Raji (cell line): ENCODE data around the gene BEX4.

Source experiments
- POLR2A ChIP-seq: IDR thresholded peaks from 2 replicates; pipeline ENCODE4 v1.6.1; 2011; ENCODE audit warnings: low read depth, low read length, control low read depth; ENCODE audit not compliant: insufficient read depth

Gene BEX4, protein sequence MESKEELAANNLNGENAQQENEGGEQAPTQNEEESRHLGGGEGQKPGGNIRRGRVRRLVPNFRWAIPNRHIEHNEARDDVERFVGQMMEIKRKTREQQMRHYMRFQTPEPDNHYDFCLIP

DNA sequence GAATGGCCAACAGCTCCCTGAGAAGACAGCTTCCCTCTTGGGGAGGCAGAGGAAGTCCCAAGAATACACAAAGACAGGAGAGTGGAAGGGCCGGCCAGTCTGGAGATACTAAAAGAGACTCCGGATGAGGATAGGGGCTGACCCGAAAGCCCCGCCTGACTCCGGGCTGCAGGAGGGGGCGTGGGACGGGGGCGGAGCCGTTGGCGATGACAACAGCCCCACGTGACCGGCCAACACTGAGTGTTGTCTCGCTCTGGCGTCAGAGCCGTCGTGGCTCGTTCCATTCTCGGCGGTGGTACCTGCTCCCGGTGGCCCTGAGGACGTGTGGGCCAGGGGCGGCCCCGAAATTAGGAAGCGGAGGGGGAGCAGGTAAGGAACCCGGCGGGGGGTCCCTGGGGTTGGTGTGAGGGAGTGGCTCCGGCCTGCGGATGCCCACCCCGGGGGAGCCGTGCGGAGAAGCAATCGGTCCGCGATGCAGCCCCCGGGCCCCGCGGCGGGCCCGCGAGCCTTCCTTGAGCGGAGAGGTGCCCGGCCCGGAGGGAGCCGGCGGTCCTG is at the start of gene BEX4:
TSS of gene BEX4 (plus strand) at position 239 of the 555 bp plus-strand sequence. CDS start 1,046 bp downstream, outside the sequence.
- TF ChIP-seq POLR2A = no peak

DNA sequence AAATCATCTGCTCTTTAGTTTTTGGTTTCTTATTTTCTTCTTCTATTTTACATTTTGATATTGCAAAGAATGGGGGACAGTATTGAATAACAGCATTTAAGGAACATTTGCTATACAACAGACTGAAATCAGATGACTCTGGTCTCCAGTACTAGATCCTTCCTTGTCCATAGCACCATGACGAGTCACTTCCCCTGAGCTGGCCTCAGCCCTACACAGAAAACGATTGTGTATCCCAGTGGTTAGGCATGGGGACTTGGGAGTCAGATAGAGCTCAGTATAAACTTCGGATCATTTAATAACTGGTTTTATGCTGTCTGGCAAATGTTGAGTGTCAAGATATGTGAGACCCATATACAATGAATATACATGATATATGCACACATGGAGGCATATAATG is 44.7 kb upstream of the BEX4 start:
- TF ChIP-seq POLR2A = no peak

DNA sequence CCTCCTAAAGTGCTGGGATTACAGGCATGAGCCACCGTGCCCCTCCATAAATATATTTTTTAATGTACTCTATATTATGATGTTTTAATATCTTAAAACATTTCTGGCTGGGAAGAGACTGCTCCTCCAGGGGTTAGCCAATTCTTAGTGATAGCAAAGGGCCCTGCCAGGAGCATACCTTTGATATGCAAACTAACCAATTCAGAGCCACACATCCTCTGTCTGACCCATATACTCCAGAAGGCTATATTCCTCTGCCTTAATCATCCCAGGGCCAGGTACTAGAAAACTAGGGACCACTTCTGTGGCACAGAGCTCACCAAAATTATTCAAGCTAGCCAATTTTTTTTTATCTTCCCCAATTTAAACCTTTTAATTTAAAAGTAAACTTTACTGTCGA is 43.6 kb upstream of the BEX4 start:
- TF ChIP-seq POLR2A = no peak

DNA sequence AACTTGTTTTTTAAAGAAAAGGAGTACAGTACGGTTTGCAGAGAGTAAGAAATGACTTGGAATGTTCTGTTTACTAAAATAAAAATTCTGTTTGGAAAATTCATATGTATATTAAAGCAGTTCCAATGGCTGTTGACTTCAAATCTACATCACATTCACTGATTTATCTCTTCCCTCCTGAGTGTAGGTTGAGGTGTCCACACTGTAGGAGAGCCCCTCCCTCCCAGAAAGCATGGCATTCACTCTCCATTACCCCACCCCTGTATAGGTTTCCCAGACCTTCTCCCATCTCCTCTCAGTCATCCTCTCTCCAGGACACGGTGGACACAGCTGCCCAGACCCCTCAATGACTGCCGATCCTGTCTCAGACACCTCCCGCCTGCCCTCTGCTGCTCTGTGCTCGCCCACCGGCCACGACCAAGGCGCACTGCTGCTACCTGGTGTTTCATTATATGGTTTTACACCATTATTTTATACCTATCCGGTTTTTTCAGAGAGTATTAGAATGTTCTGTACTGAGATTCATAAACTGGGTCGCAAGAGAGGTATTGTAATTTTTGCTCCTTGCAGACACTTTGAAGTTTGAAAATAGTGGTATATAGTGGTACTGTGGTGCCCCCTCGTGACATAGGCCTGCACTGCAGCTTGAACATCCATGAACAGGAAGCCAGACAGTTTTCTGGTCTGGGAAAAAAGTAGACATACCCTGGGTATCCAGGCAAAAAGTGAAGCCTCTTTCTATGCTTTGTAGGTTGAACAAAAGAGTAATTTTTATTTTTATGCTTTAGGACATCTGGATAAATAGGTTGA is 38.8 kb upstream of the BEX4 start:
- no peak for TF ChIP-seq POLR2A

DNA sequence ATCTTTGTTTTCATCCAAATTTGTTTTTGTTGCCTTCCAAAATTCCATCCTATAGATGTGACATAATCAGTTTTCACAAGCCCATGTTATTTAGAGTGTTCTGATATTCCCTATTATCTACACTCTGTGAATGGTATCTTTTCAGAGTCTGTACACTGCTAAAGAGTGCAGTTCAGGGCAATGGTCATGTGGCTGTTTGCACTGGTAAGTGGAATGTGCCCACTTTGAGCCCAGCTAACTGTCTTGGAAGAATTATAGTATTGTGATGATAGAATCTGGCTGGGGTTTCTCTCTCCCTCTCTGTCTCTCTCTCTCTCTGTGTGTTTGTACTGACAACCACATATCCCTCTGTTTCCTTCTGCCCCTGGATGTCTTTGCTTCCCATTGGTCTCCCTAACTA is 37.4 kb upstream of the BEX4 start:
- TF ChIP-seq POLR2A = no peak

DNA sequence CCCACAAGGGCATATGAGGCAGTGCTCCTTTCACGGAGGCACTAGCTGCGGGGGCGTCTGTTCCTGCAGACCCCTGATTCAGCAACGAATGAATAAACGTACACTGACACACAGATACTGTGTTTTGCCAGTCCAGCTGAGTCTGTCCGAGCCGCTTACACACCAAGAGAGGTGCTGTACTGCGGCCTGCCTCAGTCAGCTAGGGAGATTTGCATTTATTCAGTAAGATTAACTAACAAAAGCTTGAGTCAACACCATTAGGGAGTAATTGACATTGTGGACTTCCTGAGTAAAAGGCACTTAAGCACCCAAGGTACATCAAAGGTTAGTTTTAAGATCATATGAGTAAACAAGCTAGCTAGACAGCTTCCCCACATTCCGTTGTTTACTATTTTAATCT is 31.0 kb upstream of the BEX4 start:
- no peak for TF ChIP-seq POLR2A

DNA sequence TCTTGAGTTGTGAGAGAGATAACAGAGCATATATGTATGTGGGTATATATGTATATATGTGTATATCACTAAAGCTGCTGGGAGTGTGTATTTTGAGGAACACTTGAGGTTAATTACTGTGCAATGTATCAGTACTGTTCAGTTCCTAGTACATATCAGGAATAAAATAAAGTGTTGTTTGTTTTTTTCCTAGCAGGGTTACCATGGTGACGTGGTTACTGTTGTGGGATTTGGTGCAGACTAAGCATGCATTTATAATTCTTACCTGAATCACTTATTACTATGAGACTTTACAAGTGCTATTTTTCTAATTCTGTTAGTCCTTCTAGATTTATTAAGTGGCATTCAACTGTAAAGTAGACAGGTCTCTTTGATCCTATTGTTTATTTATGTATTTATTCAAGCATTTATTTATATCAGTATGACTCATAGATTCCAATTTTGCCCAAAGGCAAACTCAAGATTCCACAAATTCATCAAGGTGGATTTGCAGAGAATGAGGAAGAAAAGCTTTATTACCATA is 26.9 kb upstream of the BEX4 start:
- TF ChIP-seq POLR2A = no peak

DNA sequence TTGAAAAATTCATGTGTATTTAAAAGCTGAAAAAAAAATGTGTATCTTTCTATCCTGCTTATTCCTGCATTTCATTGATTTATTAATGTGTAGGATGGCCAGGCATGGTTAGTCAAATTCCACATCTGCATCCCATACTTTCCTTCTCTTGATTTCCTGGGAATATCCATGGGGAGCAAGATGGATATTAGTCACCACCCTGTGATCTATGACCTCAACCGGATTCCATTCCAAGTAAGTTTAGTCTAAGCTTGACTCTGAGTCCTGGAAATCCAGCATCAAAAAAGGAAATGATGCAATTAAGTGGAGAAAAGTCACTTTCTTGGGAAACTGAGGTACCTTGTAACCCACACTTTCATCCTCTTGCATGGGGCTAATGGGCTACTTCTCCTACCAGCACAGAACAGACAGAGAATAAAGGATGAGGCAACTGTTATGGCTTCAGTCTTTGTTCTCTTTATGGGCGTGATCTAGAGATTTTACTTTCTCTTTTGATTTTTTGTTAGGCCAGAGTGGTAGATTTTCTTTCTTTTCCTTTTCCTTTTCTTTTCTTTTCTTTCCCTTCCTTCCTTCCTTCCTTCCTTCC is 17.1 kb upstream of the BEX4 start:
- TF ChIP-seq POLR2A = no peak

DNA sequence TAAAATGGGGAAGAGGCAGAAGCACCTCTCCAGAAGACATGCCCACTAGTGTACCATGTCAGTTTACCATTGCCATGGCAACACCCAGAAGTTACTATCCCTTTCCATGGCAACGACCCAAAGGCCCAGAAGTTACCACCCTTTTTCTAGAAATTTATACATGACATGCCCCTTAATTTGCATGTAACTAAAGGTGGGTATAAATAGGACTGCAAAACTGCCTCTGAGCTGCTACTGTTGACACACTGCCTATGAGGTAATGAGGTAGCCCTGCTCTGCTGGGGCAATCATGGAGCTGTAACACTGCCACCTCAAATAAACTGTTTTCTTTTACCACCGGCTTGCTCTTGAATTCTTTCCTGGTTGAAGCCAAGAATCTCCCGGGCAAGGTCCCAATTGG is 13.9 kb upstream of the BEX4 start:
- TF ChIP-seq POLR2A = no peak

DNA sequence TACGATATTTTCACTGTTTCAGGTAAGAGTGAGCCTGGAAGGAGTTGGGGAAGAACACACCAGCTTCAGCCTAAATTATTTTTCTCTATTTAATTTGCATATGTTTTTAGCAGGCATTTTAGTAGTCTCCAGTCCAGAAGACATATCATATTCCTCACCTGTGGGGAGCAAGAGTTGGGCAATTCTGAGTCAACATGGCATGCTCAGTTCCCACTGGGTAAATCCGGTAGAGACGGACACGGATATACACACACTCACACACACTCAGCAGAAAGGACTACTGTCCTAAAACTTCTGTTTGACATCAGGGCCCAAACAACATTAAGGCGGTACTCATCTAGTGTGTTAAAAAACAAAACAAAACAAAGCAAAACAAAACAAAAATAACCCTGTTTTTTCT is 4.9 kb upstream of the BEX4 start:
- no peak for TF ChIP-seq POLR2A

DNA sequence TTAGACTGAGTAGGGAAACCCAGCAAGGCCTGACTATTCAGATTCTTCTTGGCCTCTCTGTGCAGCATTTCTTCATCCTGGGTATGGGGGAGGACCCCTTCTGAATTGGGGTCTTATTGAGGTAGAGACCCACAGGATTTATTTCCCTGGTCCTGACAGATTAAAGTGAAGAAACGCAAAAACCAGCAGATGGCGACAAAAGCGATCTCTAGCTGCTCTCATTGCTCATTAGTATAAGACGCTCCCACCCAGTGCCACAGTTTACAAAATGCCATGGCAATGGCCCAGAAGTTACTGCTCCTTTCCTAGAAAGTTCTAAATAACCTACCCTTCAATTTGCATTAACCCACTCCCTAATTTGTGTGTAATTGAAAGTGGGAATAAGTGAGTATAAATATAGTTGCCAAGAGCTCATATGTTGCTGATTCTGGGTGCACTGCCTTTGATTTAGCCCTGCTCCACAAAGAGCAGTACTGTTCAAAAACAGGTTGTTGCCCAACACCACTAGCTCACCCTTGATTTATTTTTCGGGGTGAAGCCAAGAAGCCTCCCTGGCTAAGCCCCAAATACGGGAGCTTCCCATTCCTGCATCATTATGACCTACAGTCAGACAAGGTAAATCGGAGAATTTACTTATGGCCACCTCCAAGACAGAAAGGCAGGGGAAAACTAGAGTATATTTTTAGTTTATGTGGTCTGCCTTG is 3.7 kb upstream of the BEX4 start:
- TF ChIP-seq POLR2A = no peak

DNA sequence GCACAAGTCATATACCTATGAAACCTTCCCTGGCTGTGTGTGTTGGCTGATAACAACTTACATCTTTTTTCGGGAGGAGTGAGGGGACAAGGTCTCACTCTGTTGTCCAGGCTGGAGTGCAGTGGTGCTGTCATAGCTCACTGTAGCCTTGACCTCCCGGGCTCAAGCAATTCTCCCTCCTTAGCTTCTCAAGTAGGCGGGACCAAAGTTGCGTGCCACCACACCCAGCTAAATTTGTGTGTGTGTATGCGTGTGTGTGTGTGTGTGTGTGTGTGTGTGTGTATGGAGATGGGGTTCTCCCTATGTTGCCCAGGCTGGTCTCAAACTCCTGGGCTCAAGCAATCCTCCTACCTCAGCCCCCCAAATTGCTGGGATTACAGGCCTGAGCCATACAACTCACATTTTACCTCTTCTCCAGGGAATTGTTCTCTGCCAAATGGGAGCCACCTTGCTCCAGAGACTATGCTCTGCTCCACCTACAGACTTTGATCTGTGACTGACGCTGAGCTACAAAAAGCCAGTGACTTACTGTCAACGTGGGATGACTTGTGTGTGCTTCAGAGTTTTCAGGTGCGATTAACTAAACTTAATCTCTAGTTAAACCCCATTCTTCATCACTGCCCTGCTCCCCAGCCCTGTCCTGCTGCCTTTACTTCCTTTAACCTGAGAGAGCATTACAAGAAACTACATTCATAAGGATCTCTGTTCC is 2.0 kb upstream of the BEX4 start:
- no peak for TF ChIP-seq POLR2A

DNA sequence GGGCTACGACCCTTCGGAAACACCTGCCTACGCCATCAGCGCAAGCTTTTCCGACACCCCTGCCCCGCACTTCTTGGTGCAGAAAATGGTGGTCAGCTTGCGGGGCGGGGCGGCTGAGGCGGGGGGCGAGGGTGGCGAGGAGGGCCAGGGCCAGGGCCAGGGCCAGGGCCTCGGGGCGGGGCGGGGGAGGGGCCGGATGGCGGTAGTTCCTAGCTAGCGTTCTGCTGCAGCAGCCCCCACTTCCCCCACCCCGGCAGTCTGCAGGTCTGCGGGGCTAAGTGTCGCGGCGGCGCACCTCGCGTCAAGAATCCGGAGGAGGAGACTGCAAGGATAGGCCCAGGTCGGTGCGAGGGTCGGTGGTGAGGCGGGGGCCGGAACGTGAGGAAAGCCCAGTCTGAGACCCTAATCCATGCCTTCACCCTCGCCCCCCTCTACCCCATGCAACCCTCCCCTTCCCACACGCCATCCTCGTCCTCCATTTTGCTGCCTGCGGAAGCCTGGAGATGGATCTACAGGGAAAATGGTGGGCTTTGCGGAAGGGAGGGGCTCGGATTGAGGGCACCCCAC is 600 bp downstream of the BEX4 start:
- TF ChIP-seq POLR2A = no peak
